Endothelial cell of umbilical vein (primary cell): ENCODE data around the gene DDX10. TPM values are rescaled to one million over a fixed set of nuclear protein-coding genes. Genes with fewer than 3 reads are reported as not detected.

Source experiments
- BruUV-seq: library from RNA; stranded (reverse); fragments of 400-500 nt; replicated peaks from 2 replicates; lab custom pipeline; 2021; lab: Mats Ljungman, UMichigan
- CTCF ChIA-PET: fragments of 300-600, 350-600 bp; sonication (Branson Sonifier 250); formaldehyde crosslinking; loops from one replicate; lab custom pipeline; 2021; ENCODE audit warnings: antibody characterized with exemption, inconsistent platforms; lab: Charles Lee
- POLR2A ChIA-PET: fragments of 300-600, 350-600 bp; sonication (Branson Sonifier 250); formaldehyde crosslinking; loops from one replicate; lab custom pipeline; 2021; ENCODE audit warnings: antibody characterized with exemption, inconsistent platforms; lab: Charles Lee
- DNase-seq: peaks from one replicate; pipeline ENCODE4 v3.0.0-alpha.2; 2011; ENCODE audit warnings: low read depth, low spot score
- FAIRE-seq: peaks from 2 replicates; lab custom pipeline; 2011; peaks lifted over from hg19 to GRCh38; lab: Jason Lieb, UNC
- H2AFZ ChIP-seq: 2 replicates; pipeline ENCODE4 v1.6.0; 2012; ENCODE audit warnings: low read depth, low read length, control low read depth, inconsistent platforms
- H3K27ac ChIP-seq: 2 replicates; pipeline ENCODE4 v1.5.1; 2011; ENCODE audit warnings: low read depth, mild to moderate bottlenecking, control low read depth, low read length, moderate library complexity; ENCODE audit not compliant: insufficient read depth
- H3K27me3 ChIP-seq, 2 experiments: 2 replicates each; pipeline versions ENCODE4 v1.6.0 to v1.6.1; 2011; ENCODE audit warnings: low read length in 2 of 2, mixed read lengths in 1 of 2; ENCODE audit not compliant: control insufficient read depth in 2 of 2, insufficient read depth in 2 of 2
- H3K36me3 ChIP-seq, 2 experiments: 2 replicates in 1 of 2; 3 replicates in 1 of 2; pipeline ENCODE4 v1.5.1; 2011; ENCODE audit warnings: low read length in 2 of 2, mild to moderate bottlenecking in 1 of 2, moderate library complexity in 1 of 2; ENCODE audit not compliant: control insufficient read depth in 2 of 2, insufficient read depth in 2 of 2; ENCODE audit errors: extremely low read depth in 1 of 2
- H3K4me1 ChIP-seq: 3 replicates; pipeline ENCODE4 v1.5.1; 2011; ENCODE audit warnings: mild to moderate bottlenecking, low read length; ENCODE audit not compliant: control insufficient read depth, insufficient read depth; ENCODE audit errors: extremely low read depth
- H3K4me2 ChIP-seq: 2 replicates; pipeline ENCODE4 v1.6.1; 2011; ENCODE audit warnings: low read length, control low read depth, mixed read lengths; ENCODE audit not compliant: insufficient read depth
- H3K4me3 ChIP-seq, 3 experiments: fragments of 200-600 bp in 1 of 3; sonication (generic), shearing (Covaris generic) in 1 of 3; replicated peaks in 1 of 3; 2 replicates each; pipeline ENCODE4 v1.5.1; 2011 to 2016; ENCODE audit warnings: control low read depth in 3 of 3, low read length in 3 of 3, mild to moderate bottlenecking in 2 of 3, inconsistent platforms in 1 of 3, low read depth in 1 of 3, moderate library complexity in 1 of 3; ENCODE audit not compliant: insufficient read depth in 1 of 3
- H3K79me2 ChIP-seq: 2 replicates; pipeline ENCODE4 v1.6.0; 2012; ENCODE audit warnings: low read length, inconsistent platforms; ENCODE audit not compliant: control insufficient read depth, insufficient read depth
- H3K9ac ChIP-seq: replicated peaks from 2 replicates; pipeline ENCODE3; 2011; ENCODE audit warnings: low read length, control low read depth; ENCODE audit not compliant: insufficient read depth; ENCODE audit errors: extremely low read depth
- H3K9me1 ChIP-seq: replicated peaks from 3 replicates; pipeline ENCODE4 v1.6.0; 2011; ENCODE audit warnings: mild to moderate bottlenecking, low read length; ENCODE audit not compliant: control insufficient read depth, insufficient read depth; ENCODE audit errors: extremely low read depth
- H3K9me3 ChIP-seq: replicated peaks from 2 replicates; pipeline ENCODE4 v1.5.1; 2012; ENCODE audit warnings: low read length, inconsistent platforms; ENCODE audit not compliant: control insufficient read depth, insufficient read depth
- H4K20me1 ChIP-seq: replicated peaks from 2 replicates; pipeline ENCODE3; 2011; ENCODE audit warnings: mild to moderate bottlenecking, low read length; ENCODE audit not compliant: control insufficient read depth, insufficient read depth; ENCODE audit errors: extremely low read depth
- EZH2 ChIP-seq: IDR thresholded peaks from 2 replicates; pipeline ENCODE4 v1.6.1; 2012; ENCODE audit warnings: borderline replicate concordance, low read depth, mild to moderate bottlenecking, moderate library complexity, low read length, inconsistent platforms; ENCODE audit not compliant: severe bottlenecking
- FOS ChIP-seq: IDR thresholded peaks from 2 replicates; pipeline ENCODE4 v1.6.1; 2011; ENCODE audit warnings: mild to moderate bottlenecking, low read length, moderate library complexity, borderline replicate concordance; ENCODE audit not compliant: insufficient read depth
- GATA2 ChIP-seq: IDR thresholded peaks from 2 replicates; pipeline ENCODE4 v1.7.0; 2011; ENCODE audit warnings: low read depth, mild to moderate bottlenecking, moderate library complexity, mixed read lengths, low read length; ENCODE audit not compliant: insufficient read length, insufficient read depth
- JUN ChIP-seq: IDR thresholded peaks from 2 replicates; pipeline ENCODE4 v1.6.1; 2011; ENCODE audit warnings: borderline replicate concordance, low read depth; ENCODE audit not compliant: insufficient read length, insufficient read depth
- MYC ChIP-seq: IDR thresholded peaks from one replicate; pipeline ENCODE4 v1.6.1; 2011; ENCODE audit warnings: mild to moderate bottlenecking, low read depth, low read length
- dilution Hi-C: fragments of 300-500 bp; cut with MboI; formaldehyde crosslinking; loops from one replicate; pipeline ENCODE4 v1.15.0; 2019; ENCODE audit warnings: low sequenced_read_pairs; ENCODE audit not compliant: extremely low pct_ligation_motif_present
- intact Hi-C: fragments of 100-400 bp; cut with micrococcal nuclease; formaldehyde crosslinking; loops from one replicate; pipeline ENCODE4 v1.10.0; 2022
- polyA plus RNA-seq, 4 experiments: library from polyadenylated mRNA; depleted of rRNA in 3 of 4; stranded (reverse) in 3 of 4; unstranded in 1 of 4; fragments of >200 nt; gene quantifications; 2 replicates each; pipeline versions ENCODE4 v1.2.1 to v1.2.3, GENCODE V29; 2011 to 2012; ENCODE audit warnings: missing spikeins in 1 of 4
- total RNA-seq: library from RNA; stranded (reverse); gene quantifications from 2 replicates; pipeline ENCODE4 v1.2.3, GENCODE V29; 2021
- TF ChIP-seq, protein P1 (sequence below), 2 donors: IDR thresholded peaks; 1 replicate in 1 of 2; 2 replicates in 1 of 2; pipeline ENCODE4 v1.5.1; 2011; ENCODE audit warnings: low read length in 2 of 2, mild to moderate bottlenecking in 2 of 2, moderate library complexity in 2 of 2, control low read depth in 1 of 2, inconsistent platforms in 1 of 2, low read depth in 1 of 2; ENCODE audit not compliant: insufficient read depth in 1 of 2; ENCODE audit errors: extremely low read depth in 1 of 2

Gene DDX10
- total and polyA plus RNA-seq, 2 donors (not counting 3 experiments of a cell fraction or from before 2014, with no cell fraction given): 29.8 to 35.2 TPM

DNA sequence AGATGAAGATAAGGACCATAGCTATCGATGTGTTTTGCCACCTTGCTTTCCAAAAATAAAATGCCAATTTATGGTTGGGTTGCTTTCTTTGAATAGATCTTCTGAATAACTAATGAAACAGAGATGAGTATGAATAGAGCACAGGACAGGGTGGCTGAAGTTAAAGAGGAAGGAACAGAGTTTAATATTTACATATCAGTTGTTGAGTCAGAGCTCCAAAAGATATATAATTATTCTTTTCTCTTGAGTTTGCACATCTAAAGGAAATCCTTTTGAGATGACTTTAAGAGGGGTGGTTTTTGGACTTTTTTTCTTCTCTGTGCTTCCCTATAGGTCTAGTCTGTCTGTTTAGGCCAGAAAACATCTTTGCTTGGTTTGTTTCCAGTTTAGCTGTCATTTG is 115.2 kb downstream of the DDX10 start:
- no TSS peak for BruUV-seq
- Histone ChIP-seq H2AFZ (no peak overlapping the region), H3K36me3 (no peaks in the 10 kb centered on the region), H3K9me1 (no peaks in the 10 kb centered on the region), H3K9ac (no peak overlapping the region), H3K4me2 (no peak overlapping the region), H3K9me3 (no peaks in the 10 kb centered on the region), H3K27me3 (no peaks in the 10 kb centered on the region), H4K20me1 (no peaks in the 10 kb centered on the region), H3K4me3 (no peak overlapping the region), H3K27ac (no peak overlapping the region), H3K79me2 (peaks cover 35% of the 10 kb centered on the region), H3K4me1 (no peaks in the 10 kb centered on the region)
- POLR2A ChIA-PET: no interaction called here
- CTCF ChIA-PET: interaction anchor here (0.8 to 1.7 kb wide), 4 partner anchors 8 to 91 kb away, joined by 3 read pairs; no protein-coding TSS in a partner anchor
- TF ChIP-seq FOS: no peak
- TF ChIP-seq EZH2: no peak
- TF ChIP-seq, protein P1, sequence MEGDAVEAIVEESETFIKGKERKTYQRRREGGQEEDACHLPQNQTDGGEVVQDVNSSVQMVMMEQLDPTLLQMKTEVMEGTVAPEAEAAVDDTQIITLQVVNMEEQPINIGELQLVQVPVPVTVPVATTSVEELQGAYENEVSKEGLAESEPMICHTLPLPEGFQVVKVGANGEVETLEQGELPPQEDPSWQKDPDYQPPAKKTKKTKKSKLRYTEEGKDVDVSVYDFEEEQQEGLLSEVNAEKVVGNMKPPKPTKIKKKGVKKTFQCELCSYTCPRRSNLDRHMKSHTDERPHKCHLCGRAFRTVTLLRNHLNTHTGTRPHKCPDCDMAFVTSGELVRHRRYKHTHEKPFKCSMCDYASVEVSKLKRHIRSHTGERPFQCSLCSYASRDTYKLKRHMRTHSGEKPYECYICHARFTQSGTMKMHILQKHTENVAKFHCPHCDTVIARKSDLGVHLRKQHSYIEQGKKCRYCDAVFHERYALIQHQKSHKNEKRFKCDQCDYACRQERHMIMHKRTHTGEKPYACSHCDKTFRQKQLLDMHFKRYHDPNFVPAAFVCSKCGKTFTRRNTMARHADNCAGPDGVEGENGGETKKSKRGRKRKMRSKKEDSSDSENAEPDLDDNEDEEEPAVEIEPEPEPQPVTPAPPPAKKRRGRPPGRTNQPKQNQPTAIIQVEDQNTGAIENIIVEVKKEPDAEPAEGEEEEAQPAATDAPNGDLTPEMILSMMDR (IDR thresholded peaks at IDR 0.05; ENCODE audit: extremely low read depth in 1 of 2, insufficient read depth in 1 of 2, low read depth in 1 of 2, low read length in 2 of 2): no peak
- no peak for TF ChIP-seq JUN
- TF ChIP-seq GATA2: no peak
- TF ChIP-seq MYC: no peak
- intact Hi-C loops: no loop called here
- no peak for DNase-seq
- dilution Hi-C loops: no loop called here
- FAIRE-seq: no peak
